Activated naive CD4-positive, alpha-beta T cell treated with anti-CD3 and anti-CD28 coated beads, Interleukin-2, amount 50 U/mL, for 16 hours (primary cell): ENCODE results near the gene NHLRC4.

ENCODE experiments used
- DNase-seq: peaks from one replicate; pipeline ENCODE4 v3.0.0-alpha.2; 2020

The NHLRC4 gene

GRCh38 chr16:531494-532125 lies 35.2 kb upstream of the NHLRC4 start:
- DNase-seq: no peak

GRCh38 chr16:533391-534123 lies 33.2 kb upstream of the NHLRC4 start:
- DNase-seq: no peak

- no peak for DNase-seq
Measured at GRCh38 chr16:534135-534534, 32.7 kb upstream of the NHLRC4 start.

GRCh38 chr16:534856-535445 lies 31.9 kb upstream of the NHLRC4 start:
- no peak for DNase-seq

GRCh38 chr16:535446-536405 lies 31.1 kb upstream of the NHLRC4 start:
- DNase-seq: no peak

- no peak for DNase-seq
Measured at GRCh38 chr16:536746-537145, 30.1 kb upstream of the NHLRC4 start.

- no peak for DNase-seq
Measured at GRCh38 chr16:537415-538335, 29.1 kb upstream of the NHLRC4 start.

GRCh38 chr16:539901-540530 lies 26.8 kb upstream of the NHLRC4 start:
- no peak for DNase-seq

- no peak for DNase-seq
Measured at GRCh38 chr16:540645-541340, 26.0 kb upstream of the NHLRC4 start.

- no peak for DNase-seq
Measured at GRCh38 chr16:543301-544164, 23.3 kb upstream of the NHLRC4 start.

GRCh38 chr16:544517-544916 lies 22.3 kb upstream of the NHLRC4 start:
- DNase-seq: no peak

- peak; percentile 53 for DNase-seq
Measured at GRCh38 chr16:546909-547770, 19.7 kb upstream of the NHLRC4 start.

GRCh38 chr16:548586-548985 lies 18.2 kb upstream of the NHLRC4 start:
- DNase-seq: no peak

- no peak for DNase-seq
Measured at GRCh38 chr16:549544-550263, 17.1 kb upstream of the NHLRC4 start.

GRCh38 chr16:551210-551609 lies 15.6 kb upstream of the NHLRC4 start:
- no peak for DNase-seq

GRCh38 chr16:552171-552570 lies 14.6 kb upstream of the NHLRC4 start:
- DNase-seq: no peak

GRCh38 chr16:553601-554296 lies 13.1 kb upstream of the NHLRC4 start:
- DNase-seq: no peak

GRCh38 chr16:554297-554621 lies 12.5 kb upstream of the NHLRC4 start:
- no peak for DNase-seq
